ENCODE data around the gene PKLR.

The PKLR gene

DNA sequence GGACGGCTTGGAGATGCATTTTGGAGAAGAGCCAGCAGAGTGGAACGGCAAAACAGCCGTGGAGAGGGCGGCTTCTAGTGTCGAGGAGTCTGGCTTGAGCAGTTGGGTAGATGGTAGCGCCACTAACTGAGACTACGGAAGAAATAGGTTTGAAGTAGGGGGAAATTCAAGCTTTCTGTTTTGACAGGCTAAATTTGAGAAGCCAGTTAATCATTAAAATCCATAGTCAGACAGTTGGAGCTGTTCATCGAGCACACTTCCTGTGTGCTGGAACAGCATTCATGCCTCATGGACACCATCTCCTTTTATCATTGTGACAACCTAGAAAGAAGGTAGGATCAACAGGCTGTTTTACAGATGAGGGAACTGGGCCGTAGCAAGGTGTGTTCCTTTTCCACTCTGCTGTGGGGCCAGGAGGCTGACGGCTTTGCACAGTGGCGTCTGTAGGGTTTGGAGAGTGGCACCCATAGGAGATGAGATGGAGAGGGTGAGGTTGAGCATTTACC, 3.4 kb upstream of the PKLR start:
- TF ChIP-seq, protein P1, sequence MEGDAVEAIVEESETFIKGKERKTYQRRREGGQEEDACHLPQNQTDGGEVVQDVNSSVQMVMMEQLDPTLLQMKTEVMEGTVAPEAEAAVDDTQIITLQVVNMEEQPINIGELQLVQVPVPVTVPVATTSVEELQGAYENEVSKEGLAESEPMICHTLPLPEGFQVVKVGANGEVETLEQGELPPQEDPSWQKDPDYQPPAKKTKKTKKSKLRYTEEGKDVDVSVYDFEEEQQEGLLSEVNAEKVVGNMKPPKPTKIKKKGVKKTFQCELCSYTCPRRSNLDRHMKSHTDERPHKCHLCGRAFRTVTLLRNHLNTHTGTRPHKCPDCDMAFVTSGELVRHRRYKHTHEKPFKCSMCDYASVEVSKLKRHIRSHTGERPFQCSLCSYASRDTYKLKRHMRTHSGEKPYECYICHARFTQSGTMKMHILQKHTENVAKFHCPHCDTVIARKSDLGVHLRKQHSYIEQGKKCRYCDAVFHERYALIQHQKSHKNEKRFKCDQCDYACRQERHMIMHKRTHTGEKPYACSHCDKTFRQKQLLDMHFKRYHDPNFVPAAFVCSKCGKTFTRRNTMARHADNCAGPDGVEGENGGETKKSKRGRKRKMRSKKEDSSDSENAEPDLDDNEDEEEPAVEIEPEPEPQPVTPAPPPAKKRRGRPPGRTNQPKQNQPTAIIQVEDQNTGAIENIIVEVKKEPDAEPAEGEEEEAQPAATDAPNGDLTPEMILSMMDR (IDR thresholded peaks at IDR 0.05; ENCODE audit: low read depth, low read length, missing control alignments): no peak
- H3K36me3 ChIP-seq (replicated peaks): no peaks in the 10 kb centered on the region
- no peak for DNase-seq
- H3K4me3 ChIP-seq (ENCODE audit: low read depth, low read length): no peak overlapping the region
- no peaks in the 10 kb centered on the region for H3K27me3 ChIP-seq (replicated peaks)
- in situ Hi-C loops (cut with HindIII; ENCODE audit: low pct_ligation_motif_present, low sequenced_read_pairs): no loop called here
- no peak overlapping the region for H3K27ac ChIP-seq

- in situ Hi-C loops (cut with HindIII; ENCODE audit: low pct_ligation_motif_present, low sequenced_read_pairs): no loop called here
- Histone ChIP-seq H3K4me3 (ENCODE audit: low read depth, low read length) (no peak overlapping the region), H3K36me3 (replicated peaks) (no peaks in the 10 kb centered on the region), H3K27ac (no peak overlapping the region), H3K27me3 (replicated peaks) (peaks cover 10% of the 10 kb centered on the region)
- DNase-seq: no peak
- TF ChIP-seq, protein P1 (IDR thresholded peaks at IDR 0.05; ENCODE audit: low read depth, low read length, missing control alignments): no peak
Measured at GRCh38 chr1:155300553-155301329, 497 bp downstream of the PKLR start.

DNA sequence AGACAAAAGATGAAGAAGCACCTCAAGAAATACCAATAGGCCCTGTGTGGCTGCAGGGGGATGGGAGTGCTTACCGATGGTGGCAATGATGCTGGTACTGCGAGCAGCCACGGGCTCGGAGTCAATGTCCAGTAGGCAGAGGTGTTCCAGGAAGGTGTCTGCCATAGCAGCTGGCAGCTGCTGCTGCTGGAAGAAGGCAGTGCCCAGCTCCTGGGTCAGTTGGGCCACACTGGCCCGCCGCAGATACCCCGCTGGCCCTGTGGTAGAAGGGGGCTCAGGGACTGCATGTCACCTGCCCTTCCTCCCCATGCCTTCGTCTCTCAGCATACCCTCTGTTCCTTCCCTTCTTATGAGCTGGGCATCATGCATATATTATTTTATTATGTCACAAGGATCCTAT, 1.2 kb downstream of the PKLR start:
- Histone ChIP-seq H3K36me3 (replicated peaks) (no peaks in the 10 kb centered on the region), H3K27me3 (replicated peaks) (peaks cover 17% of the 10 kb centered on the region), H3K4me3 (ENCODE audit: low read depth, low read length) (no peak overlapping the region), H3K27ac (no peak overlapping the region)
- in situ Hi-C loops (cut with HindIII; ENCODE audit: low pct_ligation_motif_present, low sequenced_read_pairs): no loop called here
- no peak for DNase-seq
- TF ChIP-seq, protein P1 (IDR thresholded peaks at IDR 0.05; ENCODE audit: low read depth, low read length, missing control alignments): no peak

DNA sequence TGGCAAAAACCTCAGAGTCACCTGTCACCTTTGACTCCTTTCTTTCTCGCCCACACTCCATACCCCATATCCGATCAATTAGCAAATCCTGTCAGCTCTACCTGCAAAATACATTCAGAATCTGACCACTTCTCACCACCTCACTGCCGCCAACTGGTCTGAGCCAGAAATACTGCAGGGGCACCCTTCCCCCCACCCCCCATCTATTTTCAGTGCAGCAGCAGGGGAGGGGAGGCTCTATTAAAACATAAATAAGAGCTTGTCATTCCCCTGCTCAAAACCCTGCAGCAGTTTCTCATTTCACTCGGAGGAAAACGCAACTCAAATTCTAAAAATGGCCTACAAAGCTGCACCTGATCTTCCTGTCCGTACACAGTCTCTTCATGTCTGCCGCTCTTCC, 3.9 kb downstream of the PKLR start:
- Histone ChIP-seq H3K27me3 (replicated peaks) (peaks cover 31% of the 10 kb centered on the region), H3K27ac (no peak overlapping the region), H3K36me3 (replicated peaks) (no peaks in the 10 kb centered on the region), H3K4me3 (ENCODE audit: low read depth, low read length) (no peak overlapping the region)
- in situ Hi-C loops (cut with HindIII; ENCODE audit: low pct_ligation_motif_present, low sequenced_read_pairs): no loop called here
- TF ChIP-seq, protein P1 (IDR thresholded peaks at IDR 0.05; ENCODE audit: low read depth, low read length, missing control alignments): no peak
- no peak for DNase-seq

GRCh38 chr1:155296661-155297060, 4.6 kb downstream of the PKLR start:
- no peak for DNase-seq
- no peak overlapping the region for H3K4me3 ChIP-seq (ENCODE audit: low read depth, low read length)
- H3K36me3 ChIP-seq (replicated peaks): no peaks in the 10 kb centered on the region
- TF ChIP-seq, protein P1 (IDR thresholded peaks at IDR 0.05; ENCODE audit: low read depth, low read length, missing control alignments): no peak
- H3K27ac ChIP-seq: no peak overlapping the region
- in situ Hi-C loops (cut with HindIII; ENCODE audit: low pct_ligation_motif_present, low sequenced_read_pairs): no loop called here
- H3K27me3 ChIP-seq (replicated peaks): peaks cover 31% of the 10 kb centered on the region

- TF ChIP-seq, protein P1 (IDR thresholded peaks at IDR 0.05; ENCODE audit: low read depth, low read length, missing control alignments): no peak
- H3K27ac ChIP-seq: no peak overlapping the region
- peaks cover 31% of the 10 kb centered on the region for H3K27me3 ChIP-seq (replicated peaks)
- no peak overlapping the region for H3K4me3 ChIP-seq (ENCODE audit: low read depth, low read length)
- H3K36me3 ChIP-seq (replicated peaks): no peaks in the 10 kb centered on the region
- in situ Hi-C loops (cut with HindIII; ENCODE audit: low pct_ligation_motif_present, low sequenced_read_pairs): no loop called here
- DNase-seq: no peak
Measured at GRCh38 chr1:155295942-155296267, 5.3 kb downstream of the PKLR start.
